ENCODE data around the gene RBM15.

RBM15 gene

GRCh38 chr1:110321846-110322245 lies 17.3 kb upstream of the RBM15 start:
- no peak for DNase-seq

GRCh38 chr1:110324667-110325066 lies 14.5 kb upstream of the RBM15 start:
- no peak for DNase-seq

- no peak for DNase-seq
Measured at GRCh38 chr1:110326826-110327225, 12.4 kb upstream of the RBM15 start.

DNA sequence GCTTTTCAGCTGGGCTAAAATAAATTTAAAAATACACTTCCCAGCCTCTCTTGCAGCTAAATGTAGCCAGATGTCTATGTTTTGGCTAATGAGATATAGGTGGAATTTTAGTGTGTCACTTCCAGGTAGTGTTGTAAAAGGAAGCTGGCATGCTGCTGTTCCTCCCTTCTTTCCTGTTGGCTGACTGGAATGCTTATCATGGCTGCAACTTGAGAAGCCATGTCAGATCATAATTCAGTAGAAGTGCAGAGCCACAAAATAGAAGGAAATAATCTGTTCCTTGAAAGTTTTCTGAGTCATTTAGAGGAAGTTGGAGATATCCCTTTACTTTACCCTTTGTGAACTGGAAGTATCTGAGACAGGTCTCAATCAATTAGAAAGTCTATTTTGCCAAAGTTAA lies 10.9 kb upstream of the RBM15 start:
- no peak for DNase-seq

DNA sequence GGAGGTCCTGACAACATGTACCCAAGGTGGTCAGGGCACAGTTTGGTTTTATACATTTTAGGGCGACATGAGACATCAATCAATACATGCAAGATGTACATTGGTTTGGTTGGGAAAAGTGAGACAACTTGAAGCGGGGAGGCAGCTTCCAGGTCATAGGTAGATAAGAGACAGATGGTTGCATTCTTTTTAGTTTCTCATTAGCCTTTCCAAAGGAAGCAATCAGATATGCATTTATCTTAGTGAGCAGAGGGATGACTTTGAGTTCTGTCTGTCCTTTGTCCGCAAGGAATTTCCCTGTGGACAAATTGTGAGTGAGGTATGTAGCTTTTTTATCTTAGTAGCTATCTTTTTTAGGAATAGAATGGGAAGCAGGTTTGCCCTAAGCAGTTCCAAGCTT lies 10.5 kb upstream of the RBM15 start:
- no peak for DNase-seq

DNA sequence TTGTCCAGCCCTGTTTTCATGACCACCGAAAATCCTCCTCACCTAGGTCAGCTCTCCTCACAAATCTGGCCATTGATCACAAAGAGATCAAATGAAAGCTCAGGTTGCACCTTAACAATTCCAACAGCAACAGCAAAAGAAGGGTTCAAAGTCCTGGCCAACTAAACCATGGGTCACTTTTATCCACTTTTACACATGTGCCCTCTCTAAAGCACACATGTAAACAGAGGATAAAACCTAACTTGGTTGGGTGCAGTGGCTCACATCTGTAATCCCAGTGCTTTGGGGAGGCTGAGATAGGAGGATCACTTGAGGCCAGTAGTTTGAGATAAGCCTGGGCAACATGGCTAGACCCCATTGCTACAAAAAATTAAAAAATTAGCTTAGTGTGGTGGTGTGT lies 3.9 kb upstream of the RBM15 start:
- no peak for DNase-seq

GRCh38 chr1:110336300-110337039 lies 2.7 kb upstream of the RBM15 start:
- peak in 1 of 5 experiments; percentile 20 for DNase-seq

GRCh38 chr1:110337704-110338308 lies 1.4 kb upstream of the RBM15 start:
- DNase-seq, result peak in 1 of 5 experiments; percentile 18

DNA sequence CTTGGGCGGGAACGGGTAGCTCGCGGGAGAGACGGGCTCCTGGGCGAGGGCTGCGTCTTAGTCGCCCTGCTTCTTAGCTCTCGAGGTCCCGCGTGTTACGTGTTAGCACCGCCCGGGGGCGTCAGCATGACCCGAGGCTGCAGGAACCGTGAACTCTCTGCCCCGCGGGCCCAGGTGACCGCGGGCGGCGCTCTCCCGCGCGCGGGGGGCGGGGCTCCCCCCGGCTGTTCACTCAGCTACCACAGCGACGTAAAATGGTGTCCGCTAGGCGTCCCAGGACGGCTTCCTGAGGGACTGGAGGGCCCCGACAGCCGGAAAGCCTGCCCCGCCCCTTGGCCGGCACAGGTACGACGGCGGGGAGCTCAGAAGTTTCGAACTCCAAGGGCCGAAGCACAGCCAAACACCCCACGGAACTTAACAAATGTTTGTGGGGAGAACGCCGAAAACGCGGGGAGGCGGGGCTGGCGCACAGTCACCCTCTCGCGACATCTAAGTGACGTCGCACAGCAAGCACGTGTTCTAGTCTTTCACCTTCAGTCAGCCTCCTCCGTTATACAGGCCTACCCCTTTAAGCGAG lies 780 bp upstream of the RBM15 start:
- peak; percentile 83 to 97 (median 92) for DNase-seq

DNA sequence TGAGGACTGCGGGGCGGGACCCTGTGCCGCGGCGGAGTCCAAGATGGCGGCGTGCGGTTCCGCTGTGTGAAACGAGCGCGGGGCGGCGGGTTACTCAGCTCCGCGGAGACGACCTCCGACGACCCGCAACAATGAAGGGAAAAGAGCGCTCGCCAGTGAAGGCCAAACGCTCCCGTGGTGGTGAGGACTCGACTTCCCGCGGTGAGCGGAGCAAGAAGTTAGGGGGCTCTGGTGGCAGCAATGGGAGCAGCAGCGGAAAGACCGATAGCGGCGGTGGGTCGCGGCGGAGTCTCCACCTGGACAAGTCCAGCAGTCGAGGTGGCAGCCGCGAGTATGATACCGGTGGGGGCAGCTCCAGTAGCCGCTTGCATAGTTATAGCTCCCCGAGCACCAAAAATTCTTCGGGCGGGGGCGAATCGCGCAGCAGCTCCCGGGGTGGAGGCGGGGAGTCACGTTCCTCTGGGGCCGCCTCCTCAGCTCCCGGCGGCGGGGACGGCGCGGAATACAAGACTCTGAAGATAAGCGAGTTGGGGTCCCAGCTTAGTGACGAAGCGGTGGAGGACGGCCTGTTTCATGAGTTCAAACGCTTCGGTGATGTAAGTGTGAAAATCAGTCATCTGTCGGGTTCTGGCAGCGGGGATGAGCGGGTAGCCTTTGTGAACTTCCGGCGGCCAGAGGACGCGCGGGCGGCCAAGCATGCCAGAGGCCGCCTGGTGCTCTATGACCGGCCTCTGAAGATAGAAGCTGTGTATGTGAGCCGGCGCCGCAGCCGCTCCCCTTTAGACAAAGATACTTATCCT lies 430 bp downstream of the RBM15 start:
- DNase-seq, result peak; percentile 24 to 69 (median 42)

GRCh38 chr1:110340207-110340468 lies 961 bp downstream of the RBM15 start:
- DNase-seq, result peak in 1 of 5 experiments; percentile 24

DNA sequence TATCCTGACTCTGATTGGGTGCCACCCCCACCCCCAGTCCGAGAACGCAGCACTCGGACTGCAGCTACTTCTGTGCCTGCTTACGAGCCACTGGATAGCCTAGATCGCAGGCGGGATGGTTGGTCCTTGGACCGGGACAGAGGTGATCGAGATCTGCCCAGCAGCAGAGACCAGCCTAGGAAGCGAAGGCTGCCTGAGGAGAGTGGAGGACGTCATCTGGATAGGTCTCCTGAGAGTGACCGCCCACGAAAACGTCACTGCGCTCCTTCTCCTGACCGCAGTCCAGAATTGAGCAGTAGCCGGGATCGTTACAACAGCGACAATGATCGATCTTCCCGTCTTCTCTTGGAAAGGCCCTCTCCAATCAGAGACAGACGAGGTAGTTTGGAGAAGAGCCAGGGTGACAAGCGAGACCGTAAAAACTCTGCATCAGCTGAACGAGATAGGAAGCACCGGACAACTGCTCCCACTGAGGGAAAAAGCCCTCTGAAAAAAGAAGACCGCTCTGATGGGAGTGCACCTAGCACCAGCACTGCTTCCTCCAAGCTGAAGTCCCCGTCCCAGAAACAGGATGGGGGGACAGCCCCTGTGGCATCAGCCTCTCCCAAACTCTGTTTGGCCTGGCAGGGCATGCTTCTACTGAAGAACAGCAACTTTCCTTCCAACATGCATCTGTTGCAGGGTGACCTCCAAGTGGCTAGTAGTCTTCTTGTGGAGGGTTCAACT lies 2.1 kb downstream of the RBM15 start:
- no peak for DNase-seq

DNA sequence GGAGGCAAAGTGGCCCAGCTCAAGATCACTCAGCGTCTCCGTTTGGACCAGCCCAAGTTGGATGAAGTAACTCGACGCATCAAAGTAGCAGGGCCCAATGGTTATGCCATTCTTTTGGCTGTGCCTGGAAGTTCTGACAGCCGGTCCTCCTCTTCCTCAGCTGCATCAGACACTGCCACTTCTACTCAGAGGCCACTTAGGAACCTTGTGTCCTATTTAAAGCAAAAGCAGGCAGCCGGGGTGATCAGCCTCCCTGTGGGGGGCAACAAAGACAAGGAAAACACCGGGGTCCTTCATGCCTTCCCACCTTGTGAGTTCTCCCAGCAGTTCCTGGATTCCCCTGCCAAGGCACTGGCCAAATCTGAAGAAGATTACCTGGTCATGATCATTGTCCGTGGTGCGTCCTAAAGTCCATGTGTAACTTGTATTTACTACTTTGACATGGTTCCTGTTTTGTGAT lies 2.7 kb downstream of the RBM15 start:
- no peak for DNase-seq

- no peak for DNase-seq
Measured at GRCh38 chr1:110343249-110343648, 4.1 kb downstream of the RBM15 start.

DNA sequence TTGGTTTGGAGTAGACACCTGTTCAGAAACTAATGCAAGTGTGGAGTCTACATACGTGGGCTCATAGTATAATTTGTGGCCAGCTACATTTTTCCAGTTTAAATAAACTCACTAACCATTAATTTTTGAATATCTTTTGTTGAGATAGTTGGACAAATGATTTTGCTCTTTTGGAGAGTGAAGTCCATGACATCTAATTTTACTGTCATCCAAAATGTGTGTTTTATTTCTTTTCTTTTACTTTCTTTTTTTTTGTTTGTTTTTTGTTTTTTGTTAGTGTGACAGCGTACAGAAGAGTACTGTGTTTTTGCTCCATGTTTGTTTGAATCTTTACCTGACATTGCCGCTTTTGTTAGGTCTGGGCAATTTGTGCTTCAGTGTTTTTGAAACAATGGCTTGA lies 5.0 kb downstream of the RBM15 start:
- no peak for DNase-seq

- peak in 1 of 5 experiments; percentile 37 for DNase-seq
Measured at GRCh38 chr1:110345480-110345879, 6.3 kb downstream of the RBM15 start.

- no peak for DNase-seq
Measured at GRCh38 chr1:110346690-110347089, 7.5 kb downstream of the RBM15 start.

- no peak for DNase-seq
Measured at GRCh38 chr1:110347182-110347893, 8.2 kb downstream of the RBM15 start.

DNA sequence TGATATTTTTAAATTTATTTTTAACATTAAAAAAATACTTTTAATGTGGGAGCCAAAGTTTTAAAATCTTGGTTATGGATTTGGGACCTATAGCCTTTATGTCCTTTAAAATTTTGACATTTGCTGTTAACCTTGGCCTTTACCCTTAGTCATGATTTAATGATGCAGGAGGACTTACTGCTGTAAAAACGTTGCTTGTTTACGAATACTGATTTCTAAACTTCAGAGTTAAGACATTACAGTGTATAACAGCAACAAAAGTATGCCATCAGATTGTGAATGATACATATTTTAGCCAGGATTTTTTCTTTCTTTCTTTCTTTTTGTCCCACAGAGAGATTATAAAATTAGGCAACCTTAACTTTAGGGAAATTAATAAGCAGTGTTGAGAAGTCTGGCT lies 8.9 kb downstream of the RBM15 start:
- no peak for DNase-seq

DNA sequence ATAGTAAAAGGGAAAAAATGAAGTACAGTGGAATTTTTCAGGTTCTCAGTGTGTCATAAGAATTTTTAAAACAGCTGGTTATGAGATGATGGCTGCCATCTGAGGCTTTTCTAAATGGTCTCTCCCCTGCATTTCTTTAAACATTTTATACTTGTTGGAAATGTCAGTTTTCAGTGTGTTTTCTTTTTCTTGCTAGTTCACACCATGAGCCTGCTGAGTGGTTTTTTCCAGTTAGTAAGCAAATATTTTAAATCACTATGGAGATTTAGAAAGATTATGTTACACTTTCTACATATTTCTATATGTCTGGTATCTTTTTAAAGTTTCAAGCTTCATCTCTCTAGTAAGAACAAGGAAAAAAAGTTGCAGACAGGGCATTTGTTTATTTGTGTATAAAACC lies 9.6 kb downstream of the RBM15 start:
- no peak for DNase-seq

- DNase-seq, result peak in 1 of 5 experiments; percentile 64
Measured at GRCh38 chr1:110350360-110350759, 11.2 kb downstream of the RBM15 start.

GRCh38 chr1:110355321-110355720 lies 16.1 kb downstream of the RBM15 start:
- no peak for DNase-seq
